ENCODE results near the gene SLC28A2.
"Not testable (repeated sequence)": the region's sequence is repeated elsewhere in the genome, so short reads cannot be mapped to it uniquely, and the experiment has no call there.

The SLC28A2 gene

GRCh38 chr15:45304711-45305110 is 52.7 kb downstream of the SLC28A2 start:
- Histone ChIP-seq H3K27me3 (replicated peaks; ENCODE audit: insufficient read depth, low read length) (no peaks in the 10 kb centered on the region), H3K4me1 (ENCODE audit: low read length) (no peaks in the 10 kb centered on the region), H3F3A (ENCODE audit: insufficient read depth, low read length) (no peaks in the 10 kb centered on the region), H3K9me3 (replicated peaks; ENCODE audit: insufficient read depth, low read length) (no peaks in the 10 kb centered on the region), H3K9ac (ENCODE audit: low read length) (no peak overlapping the region), H3K4me3 (ENCODE audit: low read length) (no peak overlapping the region), H2AFZ (ENCODE audit: low read length) (no peak overlapping the region), H3K27ac (ENCODE audit: low read length) (no peak overlapping the region), H3K79me2 (ENCODE audit: low read length) (no peaks in the 10 kb centered on the region), H4K20me1 (ENCODE audit: insufficient read depth, low read length) (no peaks in the 10 kb centered on the region), H3K9me2 (replicated peaks; ENCODE audit: insufficient read depth, low read length) (no peaks in the 10 kb centered on the region), H3K36me3 (replicated peaks; ENCODE audit: insufficient read depth, low read length) (no peaks in the 10 kb centered on the region), H3K4me2 (ENCODE audit: low read depth, low read length) (no peak overlapping the region)
- DNase-seq = no peak
- TF ChIP-seq CTCF (IDR thresholded peaks at IDR 0.05; ENCODE audit: low read length) (no peak), EZH2phosphoT487 (IDR thresholded peaks at IDR 0.05; ENCODE audit: low read length) (no peak), EZH2 (optimal IDR thresholded peaks at IDR 0.05; ENCODE audit: low read depth, low read length) (no peak)

- H3K4me2 ChIP-seq (ENCODE audit: low read depth, low read length) = no peak overlapping the region
- DNase-seq = no peak
- H3F3A ChIP-seq (ENCODE audit: insufficient read depth, low read length) = no peaks in the 10 kb centered on the region
- TF ChIP-seq CTCF (IDR thresholded peaks at IDR 0.05; ENCODE audit: low read length) (no peak), EZH2phosphoT487 (IDR thresholded peaks at IDR 0.05; ENCODE audit: low read length) (no peak)
- H3K27ac ChIP-seq (ENCODE audit: low read length) = no peak overlapping the region
- H2AFZ ChIP-seq (ENCODE audit: low read length) = no peak overlapping the region
- no peaks in the 10 kb centered on the region for H3K36me3 ChIP-seq (replicated peaks; ENCODE audit: insufficient read depth, low read length)
- H3K4me1 ChIP-seq (ENCODE audit: low read length) = no peaks in the 10 kb centered on the region
- no peak overlapping the region for H3K9ac ChIP-seq (ENCODE audit: low read length)
- H3K79me2 ChIP-seq (ENCODE audit: low read length) = no peaks in the 10 kb centered on the region
- no peaks in the 10 kb centered on the region for H3K27me3 ChIP-seq (replicated peaks; ENCODE audit: insufficient read depth, low read length)
- H4K20me1 ChIP-seq (ENCODE audit: insufficient read depth, low read length) = no peaks in the 10 kb centered on the region
- no peaks in the 10 kb centered on the region for H3K9me2 ChIP-seq (replicated peaks; ENCODE audit: insufficient read depth, low read length)
- H3K9me3 ChIP-seq (replicated peaks; ENCODE audit: insufficient read depth, low read length) = no peaks in the 10 kb centered on the region
- no peak overlapping the region for H3K4me3 ChIP-seq (ENCODE audit: low read length)
Observed at GRCh38 chr15:45306105-45306504, 54.1 kb downstream of the SLC28A2 start.

- no peaks in the 10 kb centered on the region for H3K27me3 ChIP-seq (replicated peaks; ENCODE audit: insufficient read depth, low read length)
- H3K79me2 ChIP-seq (ENCODE audit: low read length) = no peaks in the 10 kb centered on the region
- TF ChIP-seq EZH2 (optimal IDR thresholded peaks at IDR 0.05; ENCODE audit: low read depth, low read length) (no peak), CTCF (IDR thresholded peaks at IDR 0.05; ENCODE audit: low read length) (peak; percentile 63), EZH2phosphoT487 (IDR thresholded peaks at IDR 0.05; ENCODE audit: low read length) (no peak)
- H3K36me3 ChIP-seq (replicated peaks; ENCODE audit: insufficient read depth, low read length) = no peaks in the 10 kb centered on the region
- H3F3A ChIP-seq (ENCODE audit: insufficient read depth, low read length) = no peaks in the 10 kb centered on the region
- H3K27ac ChIP-seq (ENCODE audit: low read length) = no peak overlapping the region
- no peaks in the 10 kb centered on the region for H3K9me3 ChIP-seq (replicated peaks; ENCODE audit: insufficient read depth, low read length)
- peak overlapping the region; percentile 37 for H3K4me3 ChIP-seq (ENCODE audit: low read length)
- H3K9ac ChIP-seq (ENCODE audit: low read length) = peak overlapping the region; percentile 19; the same call in 1 of the 2 replicates
- H4K20me1 ChIP-seq (ENCODE audit: insufficient read depth, low read length) = no peaks in the 10 kb centered on the region
- H3K4me2 ChIP-seq (ENCODE audit: low read depth, low read length) = peak overlapping the region; percentile 61
- H2AFZ ChIP-seq (ENCODE audit: low read length) = peak overlapping the region; percentile 72
- no peaks in the 10 kb centered on the region for H3K4me1 ChIP-seq (ENCODE audit: low read length)
- no peaks in the 10 kb centered on the region for H3K9me2 ChIP-seq (replicated peaks; ENCODE audit: insufficient read depth, low read length)
- DNase-seq = peak; percentile 51
Observed at GRCh38 chr15:45307230-45307924, 55.3 kb downstream of the SLC28A2 start.

- H3K36me3 ChIP-seq (replicated peaks; ENCODE audit: insufficient read depth, low read length); H3K4me2 ChIP-seq (ENCODE audit: low read depth, low read length); H3K4me1 ChIP-seq (ENCODE audit: low read length); H3K9me2 ChIP-seq (replicated peaks; ENCODE audit: insufficient read depth, low read length); H3K9me3 ChIP-seq (replicated peaks; ENCODE audit: insufficient read depth, low read length); H3K4me3 ChIP-seq (ENCODE audit: low read length); H2AFZ ChIP-seq (ENCODE audit: low read length); H3F3A ChIP-seq (ENCODE audit: insufficient read depth, low read length); H4K20me1 ChIP-seq (ENCODE audit: insufficient read depth, low read length); H3K79me2 ChIP-seq (ENCODE audit: low read length); H3K27me3 ChIP-seq (replicated peaks; ENCODE audit: insufficient read depth, low read length); H3K9ac ChIP-seq (ENCODE audit: low read length); DNase-seq; H3K27ac ChIP-seq (ENCODE audit: low read length): not testable (repeated sequence)
Observed at GRCh38 chr15:45314117-45314516, 62.1 kb downstream of the SLC28A2 start.

Data from MM.1S (cell line).